Activated naive CD4-positive, alpha-beta T cell treated with anti-CD3 and anti-CD28 coated beads, Interleukin-2, amount 50 U/mL, for 24 hours (primary cell): Measurements from ENCODE around the gene DENND1A.
A peak's percentile ranks its signal among the peaks of the same experiment; 100 is the strongest.

Experiments used
- H3K27ac Mint-ChIP-seq: one replicate; pipeline ENCODE4 v1.8.0; 2021; ENCODE audit warnings: mild to moderate bottlenecking, mixed read lengths
- H3K27me3 Mint-ChIP-seq: one replicate; pipeline ENCODE4 v1.8.0; 2021; ENCODE audit warnings: mixed read lengths
- H3K36me3 Mint-ChIP-seq: one replicate; pipeline ENCODE4 v1.8.0; 2021; ENCODE audit warnings: mixed read lengths
- H3K4me1 Mint-ChIP-seq: one replicate; pipeline ENCODE4 v1.8.0; 2021; ENCODE audit warnings: mixed read lengths
- H3K4me3 Mint-ChIP-seq: one replicate; pipeline ENCODE4 v1.8.0; 2021; ENCODE audit warnings: mild to moderate bottlenecking, mixed read lengths
- H3K9me3 Mint-ChIP-seq: one replicate; pipeline ENCODE4 v1.8.0; 2021; ENCODE audit warnings: mixed read lengths

DENND1A gene

GRCh38 chr9:123604861-123605260 lies 325.1 kb downstream of the DENND1A start:
- H3K27me3 Mint-ChIP-seq, result no peaks in the 10 kb centered on the region
- H3K27ac Mint-ChIP-seq, result no peak overlapping the region
- no peaks in the 10 kb centered on the region for H3K4me1 Mint-ChIP-seq

GRCh38 chr9:123601828-123602227 lies 328.1 kb downstream of the DENND1A start:
- no peak overlapping the region for H3K4me3 Mint-ChIP-seq
- H3K27ac Mint-ChIP-seq, result no peak overlapping the region
- H3K4me1 Mint-ChIP-seq, result no peaks in the 10 kb centered on the region
- H3K9me3 Mint-ChIP-seq, result no peaks in the 10 kb centered on the region
- peaks cover 7% of the 10 kb centered on the region for H3K36me3 Mint-ChIP-seq
- no peaks in the 10 kb centered on the region for H3K27me3 Mint-ChIP-seq

More at GRCh38 chr9:123604861-123605260, 325.1 kb downstream of the DENND1A start:
- no peaks in the 10 kb centered on the region for H3K9me3 Mint-ChIP-seq
- peaks cover 10% of the 10 kb centered on the region for H3K36me3 Mint-ChIP-seq
- H3K4me3 Mint-ChIP-seq, result no peak overlapping the region

GRCh38 chr9:123599781-123600180 lies 330.1 kb downstream of the DENND1A start:
- H3K27me3 Mint-ChIP-seq, result no peaks in the 10 kb centered on the region
- H3K36me3 Mint-ChIP-seq, result peaks cover 9% of the 10 kb centered on the region
- H3K4me1 Mint-ChIP-seq, result no peaks in the 10 kb centered on the region
- no peaks in the 10 kb centered on the region for H3K9me3 Mint-ChIP-seq
- no peak overlapping the region for H3K27ac Mint-ChIP-seq
- H3K4me3 Mint-ChIP-seq, result no peak overlapping the region

GRCh38 chr9:123597876-123598556 lies 331.9 kb downstream of the DENND1A start:
- H3K4me1 Mint-ChIP-seq, result no peaks in the 10 kb centered on the region
- H3K4me3 Mint-ChIP-seq, result no peak overlapping the region
- peaks cover 9% of the 10 kb centered on the region for H3K36me3 Mint-ChIP-seq
- H3K27me3 Mint-ChIP-seq, result no peaks in the 10 kb centered on the region
- no peak overlapping the region for H3K27ac Mint-ChIP-seq
- H3K9me3 Mint-ChIP-seq, result no peaks in the 10 kb centered on the region

- Mint-ChIP-seq H3K4me1 (no peaks in the 10 kb centered on the region), H3K36me3 (peaks cover 9% of the 10 kb centered on the region), H3K9me3 (no peaks in the 10 kb centered on the region), H3K27me3 (no peaks in the 10 kb centered on the region), H3K4me3 (no peak overlapping the region), H3K27ac (no peak overlapping the region)
Measured at GRCh38 chr9:123597048-123597447, 332.9 kb downstream of the DENND1A start.

GRCh38 chr9:123591283-123591682 lies 338.6 kb downstream of the DENND1A start:
- H3K36me3 Mint-ChIP-seq, result peaks cover 31% of the 10 kb centered on the region

GRCh38 chr9:123590499-123590898 lies 339.4 kb downstream of the DENND1A start:
- H3K4me1 Mint-ChIP-seq, result no peaks in the 10 kb centered on the region
- H3K36me3 Mint-ChIP-seq, result peaks cover 30% of the 10 kb centered on the region
- H3K27ac Mint-ChIP-seq, result no peak overlapping the region
- no peaks in the 10 kb centered on the region for H3K27me3 Mint-ChIP-seq
- peaks cover 4% of the 10 kb centered on the region for H3K9me3 Mint-ChIP-seq
- no peak overlapping the region for H3K4me3 Mint-ChIP-seq

More at GRCh38 chr9:123591283-123591682, 338.6 kb downstream of the DENND1A start:
- no peaks in the 10 kb centered on the region for H3K27me3 Mint-ChIP-seq
- H3K4me3 Mint-ChIP-seq, result no peak overlapping the region
- no peaks in the 10 kb centered on the region for H3K4me1 Mint-ChIP-seq
- H3K9me3 Mint-ChIP-seq, result peaks cover 4% of the 10 kb centered on the region
- H3K27ac Mint-ChIP-seq, result no peak overlapping the region

- H3K4me3 Mint-ChIP-seq, result no peak overlapping the region
- no peaks in the 10 kb centered on the region for H3K27me3 Mint-ChIP-seq
- peak overlapping the region; percentile 43 for H3K27ac Mint-ChIP-seq
- H3K36me3 Mint-ChIP-seq, result peaks cover 31% of the 10 kb centered on the region
- H3K9me3 Mint-ChIP-seq, result peaks cover 4% of the 10 kb centered on the region
- H3K4me1 Mint-ChIP-seq, result no peaks in the 10 kb centered on the region
Measured at GRCh38 chr9:123589361-123590239, 340.3 kb downstream of the DENND1A start.

GRCh38 chr9:123586275-123586674 lies 343.7 kb downstream of the DENND1A start:
- Mint-ChIP-seq H3K36me3 (peaks cover 43% of the 10 kb centered on the region), H3K27ac (no peak overlapping the region), H3K4me3 (no peak overlapping the region), H3K9me3 (peaks cover 4% of the 10 kb centered on the region), H3K4me1 (no peaks in the 10 kb centered on the region), H3K27me3 (no peaks in the 10 kb centered on the region)

- no peak overlapping the region for H3K27ac Mint-ChIP-seq
- H3K36me3 Mint-ChIP-seq, result peaks cover 45% of the 10 kb centered on the region
- H3K27me3 Mint-ChIP-seq, result no peaks in the 10 kb centered on the region
- no peak overlapping the region for H3K4me3 Mint-ChIP-seq
- H3K4me1 Mint-ChIP-seq, result no peaks in the 10 kb centered on the region
- H3K9me3 Mint-ChIP-seq, result peaks cover 6% of the 10 kb centered on the region
Measured at GRCh38 chr9:123584202-123585176, 345.4 kb downstream of the DENND1A start.

GRCh38 chr9:123583646-123584045 lies 346.3 kb downstream of the DENND1A start:
- Mint-ChIP-seq H3K27me3 (no peaks in the 10 kb centered on the region), H3K4me3 (no peak overlapping the region), H3K36me3 (peaks cover 46% of the 10 kb centered on the region), H3K9me3 (peaks cover 14% of the 10 kb centered on the region), H3K4me1 (no peaks in the 10 kb centered on the region), H3K27ac (no peak overlapping the region)

GRCh38 chr9:123571240-123571639 lies 358.7 kb downstream of the DENND1A start:
- Mint-ChIP-seq H3K36me3 (peaks cover 36% of the 10 kb centered on the region), H3K9me3 (peaks cover 9% of the 10 kb centered on the region), H3K4me1 (no peaks in the 10 kb centered on the region), H3K4me3 (no peak overlapping the region), H3K27me3 (no peaks in the 10 kb centered on the region), H3K27ac (peak overlapping the region; percentile 59)

- peaks cover 29% of the 10 kb centered on the region for H3K36me3 Mint-ChIP-seq
- H3K4me3 Mint-ChIP-seq, result no peak overlapping the region
- no peaks in the 10 kb centered on the region for H3K4me1 Mint-ChIP-seq
- no peaks in the 10 kb centered on the region for H3K27me3 Mint-ChIP-seq
- no peaks in the 10 kb centered on the region for H3K9me3 Mint-ChIP-seq
- H3K27ac Mint-ChIP-seq, result no peak overlapping the region
Measured at GRCh38 chr9:123568691-123569688, 360.9 kb downstream of the DENND1A start.

GRCh38 chr9:123567013-123567412 lies 362.9 kb downstream of the DENND1A start:
- H3K27me3 Mint-ChIP-seq, result no peaks in the 10 kb centered on the region
- no peak overlapping the region for H3K4me3 Mint-ChIP-seq
- H3K4me1 Mint-ChIP-seq, result peaks cover 10% of the 10 kb centered on the region
- H3K9me3 Mint-ChIP-seq, result no peaks in the 10 kb centered on the region
- H3K27ac Mint-ChIP-seq, result no peak overlapping the region
- H3K36me3 Mint-ChIP-seq, result peaks cover 24% of the 10 kb centered on the region
